Measurements from ENCODE around the gene NMT1.
A peak's percentile ranks its signal among the peaks of the same experiment; 100 is the strongest.
"Not testable (repeated sequence)": the region's sequence is repeated elsewhere in the genome, so short reads cannot be mapped to it uniquely, and the experiment has no call there.

The NMT1 gene

DNA sequence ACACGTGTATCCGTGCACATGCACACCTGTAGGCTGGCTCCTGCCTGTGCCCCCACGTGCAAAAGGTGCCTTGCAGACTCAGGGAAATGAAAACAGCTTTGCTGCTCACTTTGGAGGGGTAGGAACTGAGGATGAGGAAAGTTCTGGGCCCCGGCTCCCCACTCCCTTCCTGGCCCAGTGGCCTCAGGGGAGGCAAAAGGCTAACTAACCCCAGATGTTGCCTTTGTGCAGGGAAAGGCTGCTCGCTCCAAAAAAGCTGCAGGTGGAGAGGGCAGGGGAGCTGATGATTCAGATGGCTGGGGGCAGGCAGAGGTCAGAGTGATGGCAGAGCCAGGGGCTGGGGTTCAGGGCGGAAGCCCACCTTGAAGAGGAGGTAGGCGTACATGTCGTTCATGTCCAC is 58.8 kb downstream of the NMT1 start:
- DNase-seq (ENCODE audit: low read depth, low spot score): no peak

DNA sequence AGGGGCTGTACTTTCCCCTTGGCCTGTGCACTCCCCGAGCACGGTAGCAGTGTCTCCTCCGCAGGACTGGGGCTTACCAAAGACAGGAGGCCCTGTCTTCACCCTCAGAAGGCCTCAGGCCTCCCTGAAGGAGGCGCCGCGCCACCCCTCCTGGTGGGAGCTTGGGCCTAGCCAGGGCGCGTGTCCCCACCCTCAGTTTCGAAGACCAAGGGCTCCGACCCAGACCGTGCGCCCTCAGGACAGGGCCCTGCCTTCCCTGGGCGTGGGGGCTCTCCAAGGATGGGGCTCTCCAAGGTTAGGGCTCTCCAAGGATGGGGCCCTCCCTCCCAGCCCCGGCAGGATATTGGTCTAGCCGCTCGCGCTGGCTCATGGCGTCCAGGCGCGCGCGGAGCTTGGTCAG is 59.4 kb downstream of the NMT1 start:
- no peak for DNase-seq (ENCODE audit: low read depth, low spot score)

DNA sequence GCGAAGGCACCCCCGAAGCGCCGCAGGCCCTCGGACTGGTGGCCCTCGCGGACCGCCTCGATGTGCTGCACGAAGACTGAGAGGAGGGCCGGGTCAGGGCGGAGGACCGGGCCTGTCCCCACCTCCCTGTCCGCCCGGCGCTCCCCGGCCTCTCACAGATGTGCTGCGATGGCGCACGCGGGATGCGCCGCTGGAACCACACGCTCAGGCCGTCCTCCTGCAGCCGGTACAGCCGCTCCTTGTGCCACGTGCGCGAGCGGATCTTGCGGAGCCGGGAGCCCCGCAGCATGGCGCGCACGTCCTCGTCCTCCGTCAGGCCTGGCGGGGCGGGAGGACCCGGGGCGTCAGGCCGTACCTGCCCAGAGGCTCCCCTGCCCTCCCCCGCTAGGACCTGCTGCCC is 59.9 kb downstream of the NMT1 start:
- no peak for DNase-seq (ENCODE audit: low read depth, low spot score)

DNA sequence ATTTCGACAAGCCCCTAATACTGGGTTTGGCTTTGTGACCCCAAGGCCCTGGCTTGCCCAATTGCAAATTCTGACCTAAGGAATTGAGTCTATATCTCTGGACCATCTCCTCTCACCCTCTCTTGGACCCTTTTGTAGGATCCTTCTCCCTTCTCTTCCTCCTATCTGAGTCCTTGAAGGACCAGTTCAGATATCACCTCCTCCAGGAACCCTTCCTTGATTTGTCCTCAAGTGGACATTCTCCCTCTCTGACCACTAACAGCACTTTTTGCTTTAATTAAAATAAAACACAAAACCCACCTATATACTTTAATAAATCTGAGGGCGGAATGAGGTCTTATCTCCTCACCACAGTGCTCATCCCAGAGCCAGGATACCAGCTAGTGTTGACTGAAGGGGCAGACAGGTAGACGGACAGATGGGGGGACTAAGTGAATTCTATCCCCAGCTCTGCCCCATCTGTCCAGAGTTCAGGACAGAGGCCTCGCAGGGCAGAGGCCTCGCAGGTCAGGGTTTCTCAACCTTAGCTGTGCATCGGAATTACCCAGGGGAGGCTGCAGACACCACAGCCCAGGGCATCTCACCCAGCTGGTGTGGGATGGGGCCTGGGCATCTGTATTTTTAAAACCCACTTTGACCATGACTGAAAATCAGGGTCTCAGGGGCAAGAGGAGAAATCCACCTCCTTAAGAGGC is 62.1 kb downstream of the NMT1 start:
- no peak for DNase-seq (ENCODE audit: low read depth, low spot score)

DNA sequence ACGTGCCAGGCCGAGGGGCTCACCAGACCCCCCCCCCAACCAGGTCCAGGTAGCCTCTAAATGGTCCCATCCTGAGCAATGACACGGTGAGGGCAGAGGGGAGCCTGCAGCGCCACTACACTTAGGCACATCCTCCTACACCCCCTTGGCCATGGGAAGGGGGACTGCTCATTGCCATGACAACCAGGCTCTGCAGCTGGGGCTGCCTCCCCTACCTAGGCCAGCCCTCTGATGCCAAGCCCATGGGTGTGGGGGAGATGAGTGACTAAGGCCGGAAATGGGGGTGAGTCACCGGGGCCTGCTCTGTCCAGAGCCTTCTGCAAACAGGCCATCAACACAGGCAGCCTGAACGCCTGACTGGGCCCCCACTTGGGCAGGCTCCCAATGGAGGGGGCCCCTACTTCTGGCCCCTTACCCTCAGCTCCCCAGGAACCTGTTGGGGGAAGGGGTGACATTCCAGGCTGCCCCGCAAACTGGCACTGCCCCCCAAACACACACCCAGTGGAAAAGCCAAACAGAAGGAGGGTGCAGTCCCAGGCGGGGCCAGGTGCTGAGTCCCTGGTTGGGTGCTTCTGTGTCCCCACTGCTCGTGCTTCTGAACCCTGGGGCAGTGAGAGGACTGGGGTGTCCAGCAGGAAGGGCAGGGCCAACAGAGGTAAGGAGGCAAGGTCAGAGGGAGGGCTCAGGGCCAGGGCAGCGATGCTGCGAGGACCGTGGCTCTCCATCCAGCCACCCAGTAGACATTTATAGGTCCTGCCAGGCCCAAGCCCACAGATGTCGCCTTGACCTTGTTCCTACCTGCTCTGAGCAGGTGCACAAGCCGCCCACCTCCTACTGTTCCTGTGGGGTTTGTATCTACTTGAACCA is 63.0 kb downstream of the NMT1 start:
- DNase-seq (ENCODE audit: low read depth, low spot score): no peak

DNA sequence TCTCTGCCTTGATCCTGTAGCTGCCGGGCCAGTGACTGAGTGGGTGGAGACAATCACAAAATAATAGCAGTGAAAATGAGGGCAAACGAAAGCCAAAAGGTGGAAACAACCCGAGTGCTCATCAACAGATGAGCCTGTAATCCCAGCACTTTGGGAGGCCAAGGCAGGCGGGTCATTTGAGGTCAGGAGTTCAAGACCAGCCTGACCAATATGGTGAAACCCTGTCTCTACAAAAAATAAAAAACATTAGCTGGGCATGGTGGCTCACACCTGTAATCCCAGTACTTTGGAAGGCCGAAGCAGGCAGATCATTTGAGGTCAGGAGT is 63.6 kb downstream of the NMT1 start:
- DNase-seq (ENCODE audit: low read depth, low spot score): not testable (repeated sequence)

DNA sequence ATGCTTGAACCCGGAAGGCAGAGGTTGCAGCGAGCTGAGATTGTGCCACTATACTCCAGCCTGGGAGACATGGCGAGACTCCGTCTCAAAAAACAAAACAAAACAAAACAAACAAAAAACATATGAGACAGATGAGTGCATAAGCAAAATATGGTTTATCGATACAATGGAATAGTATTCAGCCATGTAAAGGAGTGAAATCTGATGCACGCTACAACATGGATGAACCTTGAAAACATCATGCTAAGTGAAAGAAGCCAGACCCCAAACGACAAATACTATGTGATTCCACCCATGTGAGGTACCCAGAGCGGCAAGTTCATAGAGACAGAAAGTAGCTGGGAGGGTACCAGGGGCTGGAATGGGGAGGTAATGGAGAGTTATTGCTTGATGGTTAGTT is 64.4 kb downstream of the NMT1 start:
- DNase-seq (ENCODE audit: low read depth, low spot score): no peak

DNA sequence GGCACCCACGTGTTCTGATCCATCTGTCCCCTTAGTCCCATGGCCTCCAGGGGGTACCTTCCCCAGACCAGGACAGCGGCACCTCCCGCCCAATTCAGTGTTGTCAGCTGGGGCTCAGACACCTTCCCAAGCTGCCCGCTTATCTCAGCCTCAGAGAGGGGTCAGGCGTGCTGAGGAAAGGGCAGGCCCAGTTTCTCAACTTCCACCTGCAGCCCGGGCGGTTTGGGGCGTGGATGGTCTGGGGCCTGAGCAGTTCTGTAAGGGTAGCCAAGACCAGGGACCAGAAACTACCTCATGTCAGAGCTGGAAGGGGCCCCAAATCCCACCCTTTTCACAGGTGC is 66.1 kb downstream of the NMT1 start:
- no peak for DNase-seq (ENCODE audit: low read depth, low spot score)

DNA sequence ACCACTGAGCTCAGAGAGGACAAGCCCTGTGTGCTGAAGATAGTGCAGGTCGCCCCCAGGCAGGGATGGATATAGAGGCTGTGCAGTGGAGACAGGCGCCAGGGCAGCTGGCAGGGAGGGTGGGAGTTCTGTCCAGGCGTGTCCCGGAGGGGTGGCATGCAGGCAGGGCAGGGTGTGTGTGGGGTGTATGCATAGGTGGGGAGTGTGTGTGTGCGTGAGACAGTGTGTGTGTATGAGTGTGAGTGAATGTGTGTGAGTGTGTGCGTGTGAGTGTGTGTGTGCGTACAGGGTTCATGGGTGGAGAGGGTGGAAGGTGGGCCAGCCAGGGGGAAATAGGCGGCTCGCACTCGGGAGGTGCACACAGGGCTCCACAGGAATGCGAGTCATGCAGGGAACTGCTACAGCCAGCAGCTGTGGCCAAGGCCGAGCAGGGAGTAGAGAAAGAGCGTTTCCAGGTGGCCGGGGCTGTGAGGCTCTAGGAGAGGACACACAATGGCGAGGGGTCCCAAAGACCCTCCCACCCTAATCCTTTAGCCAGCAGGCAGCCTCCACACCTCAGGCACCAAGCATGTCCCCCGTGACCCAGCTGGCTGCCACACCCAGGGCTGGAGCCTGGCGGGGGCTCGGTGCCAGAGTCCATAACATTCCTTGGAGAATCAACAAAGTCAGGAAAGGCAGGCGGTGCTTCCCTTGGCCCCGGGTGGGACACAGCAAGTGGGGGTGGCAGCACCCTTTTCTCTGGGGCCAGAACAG is 66.6 kb downstream of the NMT1 start:
- DNase-seq (ENCODE audit: low read depth, low spot score): no peak

DNA sequence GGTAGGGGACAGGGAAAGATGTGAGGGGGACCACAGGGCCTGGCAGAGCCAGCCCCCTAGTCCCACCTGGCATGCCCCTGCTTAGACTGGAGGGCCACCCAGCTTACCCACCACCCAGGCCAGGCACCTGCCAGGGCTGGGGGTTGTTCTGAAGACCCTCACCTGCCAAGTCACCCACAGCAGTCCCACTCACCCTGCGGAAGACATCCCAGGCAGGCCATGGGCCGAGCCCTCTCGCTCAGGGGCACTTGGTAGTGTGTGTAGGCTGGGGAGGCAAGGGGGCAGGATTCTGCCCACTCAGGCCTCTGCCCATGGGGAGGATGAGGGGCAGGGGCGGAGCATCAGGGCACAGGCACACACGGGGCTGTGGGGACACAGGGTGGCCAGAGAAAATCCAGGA is 67.2 kb downstream of the NMT1 start:
- DNase-seq (ENCODE audit: low read depth, low spot score): no peak

DNA sequence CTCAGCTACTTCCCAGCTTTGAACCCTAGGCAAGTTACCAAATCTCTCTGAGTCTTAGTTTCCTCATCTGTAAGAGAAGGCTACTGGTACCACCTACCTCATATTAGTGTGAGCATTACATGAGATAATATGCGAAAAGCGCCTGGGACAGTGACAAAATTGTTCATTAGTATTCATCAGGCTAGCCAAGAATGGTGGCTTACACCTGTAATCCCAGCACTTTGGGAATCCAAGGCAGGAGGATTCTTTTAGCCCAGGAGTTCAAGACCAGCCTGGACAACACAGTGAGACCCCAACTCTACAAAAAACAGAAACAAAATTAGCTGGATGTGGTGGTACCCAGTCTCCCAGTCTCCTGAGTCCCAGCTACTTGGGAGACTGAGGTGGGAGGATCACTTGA is 67.9 kb downstream of the NMT1 start:
- DNase-seq (ENCODE audit: low read depth, low spot score): no peak

DNA sequence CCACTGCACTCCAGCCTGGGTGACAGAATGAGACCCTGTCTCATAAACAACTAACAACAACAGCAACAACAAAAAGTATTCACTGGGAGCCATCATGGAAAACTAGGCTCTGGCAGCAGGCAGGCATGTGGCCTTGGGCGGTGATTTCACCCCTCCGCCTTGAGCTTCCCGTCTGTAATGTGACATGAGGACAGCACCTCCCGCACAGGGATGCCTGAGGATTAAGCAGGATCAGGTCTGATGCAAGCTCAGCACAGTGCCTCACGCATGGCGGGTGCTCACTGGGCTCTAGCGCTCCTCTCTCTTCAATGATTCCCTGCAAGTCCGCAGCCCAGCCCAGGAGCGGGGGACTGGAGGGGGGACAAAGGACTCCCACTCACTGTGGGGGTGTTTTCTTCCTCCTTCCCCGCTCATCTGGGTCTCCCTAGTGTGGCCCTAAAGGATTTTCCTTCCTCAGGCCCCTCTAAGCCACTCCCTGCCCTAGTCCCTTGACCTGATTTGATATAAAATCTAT is 68.4 kb downstream of the NMT1 start:
- no peak for DNase-seq (ENCODE audit: low read depth, low spot score)

DNA sequence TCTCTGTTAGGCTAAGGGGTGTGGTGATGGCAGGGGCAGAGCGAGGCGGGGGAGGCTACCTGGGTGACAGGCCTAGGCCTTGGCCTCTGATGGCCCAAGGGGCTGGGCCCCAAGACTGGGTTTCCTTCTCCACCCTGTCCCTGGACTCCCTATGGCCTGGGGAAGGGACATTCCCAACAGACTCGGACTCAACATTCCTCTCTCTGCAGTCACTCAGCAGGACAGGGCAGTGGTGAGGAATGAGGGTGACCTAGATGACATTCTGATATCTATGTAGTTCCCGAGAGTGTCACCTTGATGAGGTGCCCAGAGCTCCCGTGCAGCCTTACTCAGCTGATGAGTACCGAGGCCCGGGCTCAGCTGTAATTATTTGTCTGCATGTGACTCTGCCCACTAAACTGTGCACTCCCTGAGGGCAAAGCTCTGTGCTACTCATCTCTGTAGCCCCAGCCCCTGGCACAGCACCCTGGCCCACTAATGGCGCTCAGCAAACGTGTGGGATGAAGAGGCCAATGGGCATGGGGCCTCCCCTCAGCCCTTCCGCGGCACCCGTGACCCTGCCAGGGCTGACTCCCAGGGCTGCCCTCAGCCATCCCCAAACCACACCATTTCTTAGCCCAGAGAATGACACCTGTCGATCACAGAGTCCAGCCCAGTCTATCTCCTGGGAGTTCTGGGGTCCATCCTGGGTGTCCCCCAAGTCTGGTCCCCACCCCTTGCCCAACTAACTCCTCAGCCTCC is 69.0 kb downstream of the NMT1 start:
- no peak for DNase-seq (ENCODE audit: low read depth, low spot score)

DNA sequence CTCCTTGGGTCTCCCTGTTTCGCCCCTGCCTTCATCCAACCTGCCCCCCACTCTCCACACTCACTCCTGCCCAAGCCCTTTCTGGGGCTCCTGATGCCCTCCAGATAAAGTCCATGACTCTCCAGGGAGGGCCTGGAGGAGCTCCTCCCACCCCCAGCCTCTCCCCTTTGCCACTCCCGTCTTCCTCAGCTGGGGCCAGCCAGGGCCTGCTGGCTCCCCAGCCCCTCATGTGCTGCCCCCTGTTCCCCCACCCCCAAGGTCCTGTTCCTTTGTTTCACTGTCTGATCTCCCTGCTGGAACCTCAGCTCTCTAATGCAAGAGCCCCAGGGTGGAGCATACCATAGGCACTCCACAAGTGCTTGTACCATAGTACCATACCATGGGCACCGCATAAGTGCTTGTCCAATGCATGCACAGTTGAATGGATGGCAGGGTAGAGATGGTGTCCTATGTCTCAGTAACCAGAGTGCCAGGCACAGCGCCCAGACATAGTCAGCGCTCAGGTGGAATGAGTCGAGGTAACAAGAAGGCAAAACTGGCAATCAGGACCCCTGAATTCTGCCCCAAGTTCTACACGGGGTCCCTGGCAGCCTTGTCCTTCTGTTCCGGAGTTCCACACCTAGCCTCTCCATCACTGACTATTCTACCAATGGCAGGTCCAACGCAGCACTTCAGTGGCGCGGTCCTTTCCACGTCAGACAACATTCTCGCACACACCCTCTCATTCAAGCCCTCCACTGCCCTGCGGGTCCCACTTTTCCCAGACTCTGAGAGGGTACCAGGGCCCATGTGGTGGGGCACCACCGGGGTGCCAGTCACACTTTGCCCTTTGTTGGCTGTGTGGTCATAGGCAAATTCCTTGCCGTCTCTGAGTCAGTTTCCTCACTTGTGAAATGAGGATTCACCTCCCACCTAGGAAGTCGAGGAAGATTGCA is 69.8 kb downstream of the NMT1 start:
- no peak for DNase-seq (ENCODE audit: low read depth, low spot score)

DNA sequence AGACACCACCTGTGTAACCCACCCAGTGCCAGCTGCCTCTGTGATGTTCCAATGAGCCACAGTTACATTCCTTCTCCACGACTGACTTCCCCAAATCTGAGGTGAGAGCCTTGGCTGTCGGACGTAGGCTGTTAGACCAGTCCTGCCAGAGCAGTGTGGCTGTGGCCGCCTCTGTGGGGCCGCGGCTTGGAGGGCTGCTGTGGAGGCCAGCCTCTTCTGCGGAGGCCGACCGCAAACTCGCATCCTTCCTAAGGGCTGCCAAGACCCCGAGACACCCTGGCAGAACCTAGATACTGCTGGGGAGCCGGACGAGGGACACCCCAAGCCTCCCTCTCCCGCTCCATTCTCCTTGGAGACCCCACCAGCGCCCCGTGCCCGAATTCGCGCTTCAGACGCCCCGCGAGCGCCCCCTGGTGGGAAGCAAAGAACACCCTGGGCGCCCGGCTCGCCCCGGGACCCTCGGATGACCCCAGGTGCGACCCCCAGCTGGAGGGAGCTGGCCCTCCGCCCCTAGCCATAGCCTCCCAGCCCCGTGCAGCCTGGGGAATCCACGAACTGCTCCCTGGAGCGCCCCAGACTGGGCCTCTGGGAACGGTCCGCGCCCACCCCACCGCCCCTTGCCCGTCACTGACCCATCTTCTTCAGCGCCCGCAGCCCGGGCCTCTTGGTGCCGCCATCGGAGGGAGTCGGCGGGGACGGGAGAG is 70.7 kb downstream of the NMT1 start:
- DNase-seq (ENCODE audit: low read depth, low spot score): no peak

DNA sequence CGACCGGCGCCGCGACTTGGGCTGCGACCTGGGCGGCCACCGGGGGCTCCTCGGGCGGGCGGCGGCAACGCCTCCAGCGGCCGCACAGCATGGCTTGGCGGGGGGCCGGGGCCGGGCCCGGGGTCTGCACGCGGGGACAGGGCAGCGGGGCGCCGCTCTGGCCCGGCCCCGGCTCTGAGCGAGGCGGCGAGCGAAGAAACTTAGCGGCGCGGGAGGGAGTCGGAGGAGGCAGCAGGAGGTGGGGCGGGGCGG is 71.1 kb downstream of the NMT1 start, which contains the start of gene PLCD3:
Gene PLCD3, minus strand, starts transcription at position 196 of the 252 bp plus-strand sequence. Its CDS starts 105 bp downstream, at position 91.
- no peak for DNase-seq (ENCODE audit: low read depth, low spot score)

DNA sequence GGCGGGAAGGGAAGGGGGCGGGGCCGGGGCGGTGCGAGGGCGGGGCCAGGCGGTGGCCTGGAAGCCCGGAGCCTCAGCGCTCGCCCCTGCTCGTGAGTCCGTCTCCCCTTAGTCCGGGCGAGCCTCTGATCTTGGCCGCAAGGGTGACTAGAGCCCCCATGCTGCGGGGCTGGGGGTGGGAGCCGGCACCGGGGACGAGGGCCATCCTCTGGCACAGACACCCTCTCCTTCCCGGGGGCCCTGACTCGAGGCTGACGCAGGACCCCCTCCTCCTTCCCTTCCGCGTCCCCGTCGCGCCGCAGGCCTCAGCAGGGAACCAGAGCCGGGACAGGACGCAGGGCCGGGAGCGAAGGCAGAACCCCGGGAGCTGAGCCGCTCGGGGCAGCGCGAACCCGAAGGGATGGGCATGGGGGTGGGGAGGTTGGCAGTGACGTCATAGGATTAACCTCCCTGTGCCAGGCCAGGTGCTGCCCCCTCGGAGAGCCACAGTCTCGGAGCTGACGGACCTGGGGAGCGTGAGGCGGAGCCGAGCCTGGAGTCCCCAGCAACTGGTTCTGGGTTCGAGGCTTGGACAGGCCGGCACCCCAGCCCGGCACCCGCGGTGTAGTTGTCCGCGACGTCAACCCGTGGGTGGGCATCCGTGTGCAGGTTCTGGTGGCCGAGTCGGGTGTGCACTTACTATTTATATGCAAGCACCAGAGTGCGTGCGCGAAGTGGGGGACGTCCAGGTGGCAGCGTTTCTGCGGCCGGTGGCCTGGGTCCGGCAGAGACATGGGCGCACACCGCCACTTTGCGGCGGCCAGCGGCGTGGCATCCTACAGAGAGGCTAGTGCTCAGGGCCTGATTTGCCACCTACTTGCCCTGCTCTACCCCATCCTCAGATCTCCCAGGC is 71.7 kb downstream of the NMT1 start:
- no peak for DNase-seq (ENCODE audit: low read depth, low spot score)

DNA sequence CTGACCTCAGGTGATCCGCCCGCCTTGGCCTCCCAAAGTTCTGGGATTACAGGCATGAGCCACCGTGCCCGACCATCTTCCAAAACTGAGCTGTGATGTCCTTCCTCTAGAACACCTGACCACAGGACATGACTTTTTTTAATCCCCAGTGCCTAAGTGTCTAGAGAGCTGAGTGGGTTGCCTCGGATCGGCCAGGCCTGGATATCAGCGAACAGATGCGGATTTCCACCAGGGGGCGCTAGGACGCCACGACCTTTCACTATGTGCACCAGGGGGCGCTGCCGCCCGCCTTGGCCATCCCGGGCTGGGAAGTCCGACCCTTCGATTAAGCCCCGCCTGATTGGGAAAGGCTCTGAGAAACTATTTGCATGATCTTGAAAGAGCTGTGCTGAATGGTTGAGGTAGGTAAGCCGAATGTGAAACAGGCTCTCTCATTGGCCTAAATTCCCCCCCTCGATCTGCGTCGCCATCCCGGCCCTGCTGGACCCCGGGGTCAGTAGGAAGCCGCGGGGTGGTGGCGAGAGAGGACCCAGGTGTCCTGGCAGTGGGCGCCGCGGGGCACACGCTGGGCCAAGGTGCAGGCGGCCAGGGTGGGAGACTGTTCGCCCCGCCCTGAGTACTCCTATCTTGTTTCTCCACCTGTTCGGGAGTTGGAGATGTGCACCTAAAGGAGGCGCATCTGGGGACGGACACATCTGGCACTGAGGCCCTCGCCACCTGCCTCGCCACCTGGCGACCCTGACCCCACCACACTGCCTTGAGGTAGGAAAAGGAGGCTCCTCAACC is 74.3 kb downstream of the NMT1 start, which contains the start of gene ACBD4:
Gene ACBD4, plus strand, starts transcription at position 496 of the 786 bp plus-strand sequence. CDS start 458 bp downstream, outside the sequence.
- peak; percentile 93 for DNase-seq (ENCODE audit: low read depth, low spot score)
